ENCODE data around the gene AKIRIN2.

DNA sequence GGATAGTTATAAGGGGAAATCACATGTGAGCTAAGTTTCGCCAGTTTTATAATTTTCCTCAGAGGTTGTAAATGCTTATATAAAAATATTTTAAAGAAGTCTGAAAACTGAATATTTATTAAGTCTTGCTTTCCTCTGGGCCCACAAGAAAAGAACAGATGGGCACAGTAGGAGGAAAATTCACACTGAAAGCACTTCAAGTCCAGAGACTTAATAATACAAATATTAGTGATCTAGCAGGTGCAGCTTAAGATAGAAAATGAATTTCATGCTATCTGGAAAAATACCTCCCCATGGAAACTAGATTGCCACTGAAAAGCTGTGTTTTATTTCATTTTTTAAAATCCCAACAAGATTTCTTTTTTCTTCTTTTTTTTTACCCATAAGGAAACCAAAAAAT, 64.9 kb downstream of the AKIRIN2 start:
- TF ChIP-seq EZH2 (optimal IDR thresholded peaks at IDR 0.05; ENCODE audit: low read depth, low read length), result no peak
- TF ChIP-seq, protein P1, sequence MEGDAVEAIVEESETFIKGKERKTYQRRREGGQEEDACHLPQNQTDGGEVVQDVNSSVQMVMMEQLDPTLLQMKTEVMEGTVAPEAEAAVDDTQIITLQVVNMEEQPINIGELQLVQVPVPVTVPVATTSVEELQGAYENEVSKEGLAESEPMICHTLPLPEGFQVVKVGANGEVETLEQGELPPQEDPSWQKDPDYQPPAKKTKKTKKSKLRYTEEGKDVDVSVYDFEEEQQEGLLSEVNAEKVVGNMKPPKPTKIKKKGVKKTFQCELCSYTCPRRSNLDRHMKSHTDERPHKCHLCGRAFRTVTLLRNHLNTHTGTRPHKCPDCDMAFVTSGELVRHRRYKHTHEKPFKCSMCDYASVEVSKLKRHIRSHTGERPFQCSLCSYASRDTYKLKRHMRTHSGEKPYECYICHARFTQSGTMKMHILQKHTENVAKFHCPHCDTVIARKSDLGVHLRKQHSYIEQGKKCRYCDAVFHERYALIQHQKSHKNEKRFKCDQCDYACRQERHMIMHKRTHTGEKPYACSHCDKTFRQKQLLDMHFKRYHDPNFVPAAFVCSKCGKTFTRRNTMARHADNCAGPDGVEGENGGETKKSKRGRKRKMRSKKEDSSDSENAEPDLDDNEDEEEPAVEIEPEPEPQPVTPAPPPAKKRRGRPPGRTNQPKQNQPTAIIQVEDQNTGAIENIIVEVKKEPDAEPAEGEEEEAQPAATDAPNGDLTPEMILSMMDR (IDR thresholded peaks at IDR 0.05; ENCODE audit: low read length), result no peak
